ENCODE data around the gene WDPCP. TPM values are rescaled to one million over a fixed set of nuclear protein-coding genes. Genes with fewer than 3 reads are reported as not detected.

The WDPCP gene
- total and polyA plus RNA-seq, 2 experiments from 2014 or later: 8.8 to 20.4 TPM

DNA sequence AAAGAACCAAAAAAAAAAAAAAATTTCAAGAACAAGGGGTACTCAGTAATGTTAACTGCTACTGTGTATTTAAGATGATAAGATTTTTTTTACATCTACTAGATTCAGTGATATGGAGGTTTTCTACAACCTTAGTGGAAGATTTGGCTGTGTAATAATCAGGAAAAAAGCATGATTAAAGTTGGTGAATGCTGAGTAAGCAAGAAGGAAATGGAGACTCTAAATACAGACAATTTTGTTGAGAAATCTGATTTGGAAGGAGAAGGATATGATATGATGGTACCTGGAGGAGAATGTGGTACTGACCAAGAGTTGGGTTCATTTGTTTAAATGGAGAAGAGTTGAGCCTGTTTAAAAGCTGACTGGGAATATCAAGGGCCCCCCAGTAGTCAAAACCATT, 125.1 kb downstream of the WDPCP start:
- H3K27me3 Mint-ChIP-seq (ENCODE audit: insufficient read depth, low read depth, poor library complexity): peaks cover 5% of the 10 kb centered on the region
- no peak for TF ChIP-seq CREB1 (CRISPR knock-in tag; IDR thresholded peaks at IDR 0.05; ENCODE audit: low read depth)
- no peaks in the 10 kb centered on the region for H3K4me1 ChIP-seq (ENCODE audit: insufficient read depth)
- no peaks in the 10 kb centered on the region; the same call in 2 of the 3 replicates for H3K4me1 Mint-ChIP-seq
- H3K36me3 Mint-ChIP-seq (ENCODE audit: low read depth): peaks cover 55% of the 10 kb centered on the region
- DNase-seq (ENCODE audit: low spot score): no peak
- no peak overlapping the region for H3K4me2 ChIP-seq
- no peaks in the 10 kb centered on the region; the same call in 1 of the 2 replicates for H3K36me3 ChIP-seq (ENCODE audit: insufficient read depth)
- no peak overlapping the region for H3K27ac ChIP-seq (ENCODE audit: low read depth)
- ATAC-seq: no peak
- H3K79me2 ChIP-seq (replicated peaks; ENCODE audit: insufficient read depth): no peaks in the 10 kb centered on the region
- H3K27me3 ChIP-seq (ENCODE audit: insufficient read depth): no peaks in the 10 kb centered on the region
- H3K27ac Mint-ChIP-seq: no peak overlapping the region
- no peaks in the 10 kb centered on the region for H3F3A ChIP-seq (replicated peaks; ENCODE audit: low read depth)
- H3K9me2 ChIP-seq (ENCODE audit: insufficient read depth): no peaks in the 10 kb centered on the region
- H4K20me1 ChIP-seq (replicated peaks; ENCODE audit: insufficient read depth): no peaks in the 10 kb centered on the region
- H3K4me3 ChIP-seq: no peak overlapping the region
- H3K4me3 Mint-ChIP-seq: no peak overlapping the region
- peaks cover 17% of the 10 kb centered on the region; the same call in 2 of the 3 replicates for H3K9me3 Mint-ChIP-seq
- H2AFZ ChIP-seq: no peak overlapping the region

DNA sequence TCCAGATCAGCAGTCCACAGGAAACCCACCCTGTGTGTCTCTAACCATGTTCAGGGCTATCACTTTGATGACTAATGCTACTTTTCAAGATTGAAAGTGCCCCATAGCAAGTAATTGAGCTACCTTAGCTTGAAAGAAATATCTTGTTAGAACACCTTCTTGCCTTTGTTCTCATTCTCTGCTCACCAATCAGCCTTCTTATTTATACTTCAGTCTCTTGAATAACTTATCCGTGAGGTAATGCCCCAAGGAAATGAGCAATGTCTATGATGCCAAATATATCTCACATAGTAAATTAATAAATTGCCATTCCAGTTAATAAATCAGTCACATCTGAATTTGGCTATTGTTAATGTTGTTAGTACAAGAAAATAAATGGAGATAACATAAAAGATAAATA, 141.6 kb downstream of the WDPCP start:
- ATAC-seq (no peak), DNase-seq (ENCODE audit: low spot score) (no peak)
- TF ChIP-seq ZNF114 (CRISPR knock-in tag; IDR thresholded peaks at IDR 0.05): no peak
- no peak for TF ChIP-seq CREB1 (CRISPR knock-in tag; IDR thresholded peaks at IDR 0.05; ENCODE audit: low read depth)
- no peak overlapping the region for H2AFZ ChIP-seq
- no peaks in the 10 kb centered on the region for H4K20me1 ChIP-seq (replicated peaks; ENCODE audit: insufficient read depth)
- H3K4me3 ChIP-seq: no peak overlapping the region
- Mint-ChIP-seq H3K27me3 (ENCODE audit: insufficient read depth, low read depth, poor library complexity) (peaks cover 3% of the 10 kb centered on the region), H3K4me1 (no peaks in the 10 kb centered on the region; the same call in 2 of the 3 replicates), H3K4me3 (no peak overlapping the region), H3K9me3 (no peaks in the 10 kb centered on the region; the same call in 2 of the 3 replicates), H3K27ac (no peak overlapping the region), H3K36me3 (ENCODE audit: low read depth) (peaks cover 6% of the 10 kb centered on the region; the same call in 1 of the 3 replicates)
- H3K27ac ChIP-seq (ENCODE audit: low read depth): no peak overlapping the region
- no peaks in the 10 kb centered on the region for H3K9me2 ChIP-seq (ENCODE audit: insufficient read depth)
- no peaks in the 10 kb centered on the region for H3K4me1 ChIP-seq (ENCODE audit: insufficient read depth)
- H3K36me3 ChIP-seq (ENCODE audit: insufficient read depth): no peaks in the 10 kb centered on the region
- no peak overlapping the region for H3K4me2 ChIP-seq
- H3K27me3 ChIP-seq (ENCODE audit: insufficient read depth): no peaks in the 10 kb centered on the region
- no peaks in the 10 kb centered on the region for H3F3A ChIP-seq (replicated peaks; ENCODE audit: low read depth)
- no peaks in the 10 kb centered on the region for H3K79me2 ChIP-seq (replicated peaks; ENCODE audit: insufficient read depth)

DNA sequence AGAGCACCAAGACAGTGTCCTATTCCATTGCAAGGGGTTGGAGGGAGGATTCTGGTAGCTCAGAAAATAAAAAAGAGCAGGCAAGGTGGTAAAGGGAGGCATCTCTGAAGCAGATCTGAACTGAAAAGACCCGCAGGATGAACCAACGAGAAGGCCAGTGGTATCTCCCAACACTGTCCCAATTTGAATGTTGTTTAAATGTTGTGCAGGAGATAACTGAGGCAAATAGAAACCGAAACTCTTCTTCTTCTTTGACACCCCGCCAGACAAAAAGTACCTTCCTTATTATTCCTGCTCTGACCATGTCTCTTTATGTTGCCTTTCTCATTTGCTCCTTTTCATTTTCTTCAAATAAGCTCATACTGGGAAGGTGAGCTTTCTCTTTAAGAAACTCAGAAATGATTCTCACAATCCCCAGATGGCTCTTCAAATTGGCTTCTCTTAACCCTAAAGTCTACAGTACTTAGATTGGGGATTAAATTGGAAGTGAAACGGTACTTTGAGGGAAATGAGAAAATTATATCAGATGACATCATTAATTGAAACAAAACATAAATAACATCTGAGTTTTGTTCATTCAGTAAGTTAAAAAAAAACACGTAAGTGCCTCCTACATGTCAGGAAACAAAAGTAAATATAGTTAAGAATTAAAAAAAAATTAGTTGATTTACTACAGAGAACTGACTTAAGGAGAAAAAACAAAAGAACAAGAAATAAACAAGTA, 143.6 kb downstream of the WDPCP start:
- Mint-ChIP-seq H3K4me1 (peaks cover 15% of the 10 kb centered on the region), H3K9me3 (no peaks in the 10 kb centered on the region), H3K27ac (no peak overlapping the region), H3K27me3 (ENCODE audit: insufficient read depth, low read depth, poor library complexity) (peaks cover 1% of the 10 kb centered on the region), H3K36me3 (ENCODE audit: low read depth) (no peaks in the 10 kb centered on the region), H3K4me3 (no peak overlapping the region)
- DNase-seq (ENCODE audit: low spot score): no peak
- no peak overlapping the region for H3K27ac ChIP-seq (ENCODE audit: low read depth)
- ATAC-seq: no peak
- no peaks in the 10 kb centered on the region for H3K79me2 ChIP-seq (replicated peaks; ENCODE audit: insufficient read depth)
- peaks cover 5% of the 10 kb centered on the region; the same call in 1 of the 2 replicates for H3K4me1 ChIP-seq (ENCODE audit: insufficient read depth)
- H3K4me3 ChIP-seq: no peak overlapping the region
- no peaks in the 10 kb centered on the region for H3F3A ChIP-seq (replicated peaks; ENCODE audit: low read depth)
- H3K27me3 ChIP-seq (ENCODE audit: insufficient read depth): no peaks in the 10 kb centered on the region
- H4K20me1 ChIP-seq (replicated peaks; ENCODE audit: insufficient read depth): no peaks in the 10 kb centered on the region
- no peak overlapping the region for H3K4me2 ChIP-seq
- H2AFZ ChIP-seq: no peak overlapping the region
- no peaks in the 10 kb centered on the region for H3K36me3 ChIP-seq (ENCODE audit: insufficient read depth)
- no peaks in the 10 kb centered on the region for H3K9me2 ChIP-seq (ENCODE audit: insufficient read depth)
- TF ChIP-seq, protein P1, sequence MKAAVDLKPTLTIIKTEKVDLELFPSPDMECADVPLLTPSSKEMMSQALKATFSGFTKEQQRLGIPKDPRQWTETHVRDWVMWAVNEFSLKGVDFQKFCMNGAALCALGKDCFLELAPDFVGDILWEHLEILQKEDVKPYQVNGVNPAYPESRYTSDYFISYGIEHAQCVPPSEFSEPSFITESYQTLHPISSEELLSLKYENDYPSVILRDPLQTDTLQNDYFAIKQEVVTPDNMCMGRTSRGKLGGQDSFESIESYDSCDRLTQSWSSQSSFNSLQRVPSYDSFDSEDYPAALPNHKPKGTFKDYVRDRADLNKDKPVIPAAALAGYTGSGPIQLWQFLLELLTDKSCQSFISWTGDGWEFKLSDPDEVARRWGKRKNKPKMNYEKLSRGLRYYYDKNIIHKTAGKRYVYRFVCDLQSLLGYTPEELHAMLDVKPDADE (IDR thresholded peaks at IDR 0.05): no peak
- TF ChIP-seq, protein P2, sequence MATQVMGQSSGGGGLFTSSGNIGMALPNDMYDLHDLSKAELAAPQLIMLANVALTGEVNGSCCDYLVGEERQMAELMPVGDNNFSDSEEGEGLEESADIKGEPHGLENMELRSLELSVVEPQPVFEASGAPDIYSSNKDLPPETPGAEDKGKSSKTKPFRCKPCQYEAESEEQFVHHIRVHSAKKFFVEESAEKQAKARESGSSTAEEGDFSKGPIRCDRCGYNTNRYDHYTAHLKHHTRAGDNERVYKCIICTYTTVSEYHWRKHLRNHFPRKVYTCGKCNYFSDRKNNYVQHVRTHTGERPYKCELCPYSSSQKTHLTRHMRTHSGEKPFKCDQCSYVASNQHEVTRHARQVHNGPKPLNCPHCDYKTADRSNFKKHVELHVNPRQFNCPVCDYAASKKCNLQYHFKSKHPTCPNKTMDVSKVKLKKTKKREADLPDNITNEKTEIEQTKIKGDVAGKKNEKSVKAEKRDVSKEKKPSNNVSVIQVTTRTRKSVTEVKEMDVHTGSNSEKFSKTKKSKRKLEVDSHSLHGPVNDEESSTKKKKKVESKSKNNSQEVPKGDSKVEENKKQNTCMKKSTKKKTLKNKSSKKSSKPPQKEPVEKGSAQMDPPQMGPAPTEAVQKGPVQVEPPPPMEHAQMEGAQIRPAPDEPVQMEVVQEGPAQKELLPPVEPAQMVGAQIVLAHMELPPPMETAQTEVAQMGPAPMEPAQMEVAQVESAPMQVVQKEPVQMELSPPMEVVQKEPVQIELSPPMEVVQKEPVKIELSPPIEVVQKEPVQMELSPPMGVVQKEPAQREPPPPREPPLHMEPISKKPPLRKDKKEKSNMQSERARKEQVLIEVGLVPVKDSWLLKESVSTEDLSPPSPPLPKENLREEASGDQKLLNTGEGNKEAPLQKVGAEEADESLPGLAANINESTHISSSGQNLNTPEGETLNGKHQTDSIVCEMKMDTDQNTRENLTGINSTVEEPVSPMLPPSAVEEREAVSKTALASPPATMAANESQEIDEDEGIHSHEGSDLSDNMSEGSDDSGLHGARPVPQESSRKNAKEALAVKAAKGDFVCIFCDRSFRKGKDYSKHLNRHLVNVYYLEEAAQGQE (IDR thresholded peaks at IDR 0.05; ENCODE audit: unreplicated experiment): no peak
- TF ChIP-seq NANOG (IDR thresholded peaks at IDR 0.05; ENCODE audit: borderline replicate concordance): no peak
